Fibroblast of skin of abdomen (primary cell): ENCODE results near the gene SMC1A.
A peak's percentile ranks its signal among the peaks of the same experiment; 100 is the strongest.
"Not testable (repeated sequence)": the region's sequence is repeated elsewhere in the genome, so short reads cannot be mapped to it uniquely, and the experiment has no call there.

ENCODE experiments used
- DNase-seq: peaks from one replicate; pipeline ENCODE4 v3.0.0-alpha.2; 2013

The SMC1A gene

GRCh38 chrX:53421772-53422085 lies 725 bp downstream of the SMC1A start:
- no peak for DNase-seq

GRCh38 chrX:53421125-53421524 lies 1.3 kb downstream of the SMC1A start:
- no peak for DNase-seq

- DNase-seq, result not testable (repeated sequence)
Measured at GRCh38 chrX:53420351-53420750, 2.1 kb downstream of the SMC1A start.

- DNase-seq, result no peak
Measured at GRCh38 chrX:53412446-53412845, 10.0 kb downstream of the SMC1A start.

- DNase-seq, result no peak
Measured at GRCh38 chrX:53403535-53403934, 18.9 kb downstream of the SMC1A start.

GRCh38 chrX:53398216-53398615 lies 24.2 kb downstream of the SMC1A start:
- DNase-seq, result no peak

GRCh38 chrX:53395605-53396298 lies 26.7 kb downstream of the SMC1A start:
- DNase-seq, result no peak

- no peak for DNase-seq
Measured at GRCh38 chrX:53383376-53384076, 38.9 kb downstream of the SMC1A start.

GRCh38 chrX:53379747-53380146 lies 42.7 kb downstream of the SMC1A start:
- DNase-seq, result no peak

GRCh38 chrX:53379008-53379710 lies 43.3 kb downstream of the SMC1A start:
- DNase-seq, result no peak

- no peak for DNase-seq
Measured at GRCh38 chrX:53377464-53377863, 45.0 kb downstream of the SMC1A start.

GRCh38 chrX:53376888-53377287 lies 45.6 kb downstream of the SMC1A start:
- no peak for DNase-seq

- DNase-seq, result no peak
Measured at GRCh38 chrX:53374923-53375322, 47.5 kb downstream of the SMC1A start.

GRCh38 chrX:53374222-53374820 lies 48.1 kb downstream of the SMC1A start:
- DNase-seq, result peak; percentile 9

GRCh38 chrX:53373307-53373706 lies 49.1 kb downstream of the SMC1A start:
- no peak for DNase-seq

GRCh38 chrX:53366454-53366853 lies 56.0 kb downstream of the SMC1A start:
- not testable (repeated sequence) for DNase-seq

GRCh38 chrX:53362449-53362848 lies 60.0 kb downstream of the SMC1A start:
- no peak for DNase-seq

GRCh38 chrX:53357799-53358530 lies 64.5 kb downstream of the SMC1A start:
- DNase-seq, result peak; percentile 24

GRCh38 chrX:53356186-53356585 lies 66.3 kb downstream of the SMC1A start:
- DNase-seq, result no peak

GRCh38 chrX:53354669-53355068 lies 67.8 kb downstream of the SMC1A start:
- no peak for DNase-seq

- DNase-seq, result no peak
Measured at GRCh38 chrX:53347948-53348347, 74.5 kb downstream of the SMC1A start.

- DNase-seq, result no peak
Measured at GRCh38 chrX:53340852-53341645, 81.4 kb downstream of the SMC1A start.
